Endothelial cell of umbilical vein (primary cell): ENCODE measurements around the gene CAPRIN2.

Experiments
- CTCF ChIP-seq, 2 donors: IDR thresholded peaks; 1 replicate in 1 of 2; 2 replicates in 1 of 2; pipeline ENCODE4 v1.5.1; 2011; ENCODE audit warnings: low read length in 2 of 2, mild to moderate bottlenecking in 2 of 2, moderate library complexity in 2 of 2, control low read depth in 1 of 2, inconsistent platforms in 1 of 2, low read depth in 1 of 2; ENCODE audit not compliant: insufficient read depth in 1 of 2; ENCODE audit errors: extremely low read depth in 1 of 2
- EZH2 ChIP-seq: IDR thresholded peaks from 2 replicates; pipeline ENCODE4 v1.6.1; 2012; ENCODE audit warnings: borderline replicate concordance, low read depth, mild to moderate bottlenecking, moderate library complexity, low read length, inconsistent platforms; ENCODE audit not compliant: severe bottlenecking
- GATA2 ChIP-seq: IDR thresholded peaks from 2 replicates; pipeline ENCODE4 v1.7.0; 2011; ENCODE audit warnings: low read depth, mild to moderate bottlenecking, moderate library complexity, mixed read lengths, low read length; ENCODE audit not compliant: insufficient read length, insufficient read depth
- MAX ChIP-seq: IDR thresholded peaks from 2 replicates; pipeline ENCODE4 v1.6.1; 2011; ENCODE audit not compliant: insufficient read depth, insufficient read length
- POLR2A ChIP-seq: IDR thresholded peaks from 2 replicates; pipeline ENCODE4 v1.6.1; 2012; ENCODE audit warnings: low read depth, mild to moderate bottlenecking, control low read depth, low read length
- POLR2AphosphoS5 ChIP-seq: IDR thresholded peaks from 2 replicates; pipeline ENCODE4 v1.6.1; 2012; ENCODE audit warnings: low read depth, mild to moderate bottlenecking, control low read depth, low read length, moderate library complexity; ENCODE audit not compliant: insufficient read depth

GRCh38 chr12:30794591-30795409, 40.0 kb upstream of the CAPRIN2 start:
- TF ChIP-seq POLR2AphosphoS5 (peak; percentile 58), EZH2 (no peak), CTCF (IDR thresholded peaks at IDR 0.05; ENCODE audit: extremely low read depth in 1 of 2, insufficient read depth in 1 of 2, low read depth in 1 of 2, low read length in 2 of 2) (no peak), POLR2A (peak; percentile 63), MAX (no peak), GATA2 (peak; percentile 90)
